Activated T-helper 1 cell treated with anti-CD3 and anti-CD28 coated beads, Interleukin-12 subunit alpha, Interleukin-12 subunit beta, Interleukin-2, Interleukin-4 antibody, amounts not matched to agents 30 ng/mL and 10 ng/mL and 1 ng/mL, durations not matched to agents 14 hours and 24 hours and 36 hours (primary cell): ENCODE data around the gene THOC7. TPM values are rescaled to one million over a fixed set of nuclear protein-coding genes. Genes with fewer than 3 reads are reported as not detected.

Experiments
- DNase-seq: peaks from one replicate; pipeline ENCODE4 v3.0.0; 2021; ENCODE audit warnings: low spot score
- H3K27ac Mint-ChIP-seq: one replicate; pipeline ENCODE4 v1.8.0; 2021; ENCODE audit warnings: mild to moderate bottlenecking, mixed read lengths
- H3K27me3 Mint-ChIP-seq: one replicate; pipeline ENCODE4 v1.8.0; 2022; ENCODE audit warnings: mild to moderate bottlenecking, moderate library complexity, mixed read lengths; ENCODE audit not compliant: insufficient read depth
- H3K36me3 Mint-ChIP-seq: one replicate; pipeline ENCODE4 v1.8.0; 2021; ENCODE audit warnings: low read depth, mixed read lengths
- H3K4me1 Mint-ChIP-seq: one replicate; pipeline ENCODE4 v1.8.0; 2021; ENCODE audit warnings: low read depth, mixed read lengths
- H3K4me3 Mint-ChIP-seq: one replicate; pipeline ENCODE4 v1.8.0; 2021; ENCODE audit warnings: mild to moderate bottlenecking, moderate library complexity, mixed read lengths
- H3K9me3 Mint-ChIP-seq: one replicate; pipeline ENCODE4 v1.8.0; 2021; ENCODE audit warnings: mixed read lengths
- intact Hi-C: fragments of 100-400 bp; cut with micrococcal nuclease; formaldehyde crosslinking; loops from one replicate; pipeline ENCODE4 v1.15.1; 2024
- total RNA-seq: library from RNA; stranded (reverse); gene quantifications from 2 replicates; pipeline ENCODE4 v1.2.3, GENCODE V29; 2022

Gene THOC7
- total RNA-seq, 1 donor from 2014 or later, result 100 TPM

GRCh38 chr3:63851287-63851686 lies 12.3 kb downstream of the THOC7 start:
- Mint-ChIP-seq H3K4me1 (peaks cover 19% of the 10 kb centered on the region), H3K36me3 (peaks cover 4% of the 10 kb centered on the region), H3K27ac (no peak overlapping the region), H3K4me3 (no peak overlapping the region), H3K27me3 (no peaks in the 10 kb centered on the region), H3K9me3 (no peaks in the 10 kb centered on the region)
- intact Hi-C loops, result no loop called here
- DNase-seq, result no peak

- no peak for DNase-seq
- Mint-ChIP-seq H3K36me3 (peaks cover 4% of the 10 kb centered on the region), H3K27ac (no peak overlapping the region), H3K4me1 (peaks cover 7% of the 10 kb centered on the region), H3K4me3 (no peak overlapping the region), H3K9me3 (no peaks in the 10 kb centered on the region), H3K27me3 (no peaks in the 10 kb centered on the region)
- intact Hi-C loops, result no loop called here
Measured at GRCh38 chr3:63849175-63849574, 14.4 kb downstream of the THOC7 start.

- Mint-ChIP-seq H3K4me3 (no peak overlapping the region), H3K9me3 (no peaks in the 10 kb centered on the region), H3K27me3 (no peaks in the 10 kb centered on the region), H3K27ac (no peak overlapping the region), H3K36me3 (peaks cover 4% of the 10 kb centered on the region), H3K4me1 (peaks cover 7% of the 10 kb centered on the region)
- intact Hi-C loops, result no loop called here
- no peak for DNase-seq
Measured at GRCh38 chr3:63847718-63848450, 15.7 kb downstream of the THOC7 start.

DNA sequence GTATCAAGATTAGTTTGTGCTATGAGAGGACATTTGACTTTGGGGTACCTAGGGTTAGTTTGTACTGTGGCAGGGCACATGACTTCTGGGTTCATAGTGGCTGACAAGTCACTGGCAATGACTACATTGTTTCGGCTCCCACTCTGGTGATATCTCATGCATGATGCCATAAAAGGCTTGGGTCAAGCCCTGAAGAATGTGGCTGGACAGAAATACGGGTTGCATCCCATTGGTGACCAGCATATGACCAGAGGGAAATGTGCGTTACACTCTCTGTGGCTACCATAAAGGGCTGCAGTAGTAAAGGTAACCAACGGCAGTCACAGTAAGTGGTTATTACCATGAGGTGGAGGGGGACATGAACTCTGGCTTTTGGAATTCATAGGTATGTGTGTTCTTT lies 18.4 kb downstream of the THOC7 start:
- Mint-ChIP-seq H3K9me3 (peaks cover 8% of the 10 kb centered on the region), H3K27ac (no peak overlapping the region), H3K36me3 (peaks cover 9% of the 10 kb centered on the region), H3K4me1 (no peaks in the 10 kb centered on the region), H3K27me3 (no peaks in the 10 kb centered on the region), H3K4me3 (no peak overlapping the region)
- no peak for DNase-seq
- intact Hi-C loops, result no loop called here

DNA sequence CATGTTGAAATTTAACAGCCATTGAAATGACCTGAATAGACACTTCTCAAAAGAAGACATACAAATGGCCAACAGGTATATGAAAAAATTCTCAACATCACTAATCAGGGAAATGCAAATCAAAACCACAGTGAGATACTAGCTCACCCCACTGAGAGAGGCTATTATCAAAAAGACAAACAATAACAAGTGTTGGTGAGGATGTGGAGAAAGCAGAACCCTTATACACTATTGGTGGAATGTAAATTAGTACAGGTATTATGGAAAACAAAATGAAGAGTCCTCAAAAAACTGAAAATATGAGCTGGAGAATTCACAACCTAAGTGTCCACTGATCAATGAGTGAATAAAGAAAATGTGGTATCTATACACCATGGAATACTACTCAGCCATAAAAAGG lies 21.5 kb downstream of the THOC7 start:
- Mint-ChIP-seq H3K36me3 (peaks cover 12% of the 10 kb centered on the region), H3K27ac (no peak overlapping the region), H3K4me1 (no peaks in the 10 kb centered on the region), H3K27me3 (no peaks in the 10 kb centered on the region), H3K4me3 (no peak overlapping the region), H3K9me3 (peaks cover 8% of the 10 kb centered on the region)
- intact Hi-C loops, result no loop called here
- DNase-seq, result no peak

DNA sequence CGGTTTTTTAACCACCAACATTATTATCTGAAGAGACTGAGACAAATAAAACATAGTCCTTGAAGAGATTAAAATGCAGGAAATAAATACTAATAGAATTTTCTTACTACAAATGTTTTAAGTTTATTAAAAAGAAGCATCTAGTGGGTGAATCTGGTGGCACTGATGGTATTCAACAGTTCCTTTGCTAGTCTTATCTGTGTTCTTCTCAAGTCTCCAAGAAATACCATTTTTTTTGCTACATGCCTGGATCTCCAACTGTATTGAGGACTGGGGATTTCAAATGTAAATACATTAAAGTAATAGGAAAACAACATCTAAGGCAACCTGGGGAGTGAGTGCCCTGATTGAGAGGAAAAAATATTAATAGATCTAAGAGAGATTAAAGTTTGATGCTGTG lies 21.9 kb downstream of the THOC7 start:
- intact Hi-C loops, result no loop called here
- no peak overlapping the region for H3K4me3 Mint-ChIP-seq
- no peaks in the 10 kb centered on the region for H3K27me3 Mint-ChIP-seq
- DNase-seq, result no peak
- H3K4me1 Mint-ChIP-seq, result no peaks in the 10 kb centered on the region
- H3K27ac Mint-ChIP-seq, result no peak overlapping the region
- peaks cover 8% of the 10 kb centered on the region for H3K9me3 Mint-ChIP-seq
- H3K36me3 Mint-ChIP-seq, result peaks cover 12% of the 10 kb centered on the region

- no peaks in the 10 kb centered on the region for H3K4me1 Mint-ChIP-seq
- H3K9me3 Mint-ChIP-seq, result no peaks in the 10 kb centered on the region
- H3K4me3 Mint-ChIP-seq, result no peak overlapping the region
- intact Hi-C loops, result no loop called here
- H3K36me3 Mint-ChIP-seq, result peaks cover 29% of the 10 kb centered on the region
- no peak overlapping the region for H3K27ac Mint-ChIP-seq
- H3K27me3 Mint-ChIP-seq, result no peaks in the 10 kb centered on the region
- no peak for DNase-seq
Measured at GRCh38 chr3:63832395-63832794, 31.2 kb downstream of the THOC7 start.

GRCh38 chr3:63830526-63830925 lies 33.1 kb downstream of the THOC7 start:
- Mint-ChIP-seq H3K36me3 (peaks cover 22% of the 10 kb centered on the region), H3K4me1 (no peaks in the 10 kb centered on the region)
- intact Hi-C loops, result no loop called here

GRCh38 chr3:63824309-63824708 lies 39.3 kb downstream of the THOC7 start:
- intact Hi-C loops, result no loop called here
- H3K4me1 Mint-ChIP-seq, result no peaks in the 10 kb centered on the region

More at GRCh38 chr3:63830526-63830925, 33.1 kb downstream of the THOC7 start:
- DNase-seq, result no peak
- Mint-ChIP-seq H3K9me3 (no peaks in the 10 kb centered on the region), H3K27me3 (no peaks in the 10 kb centered on the region), H3K4me3 (no peak overlapping the region), H3K27ac (no peak overlapping the region)

DNA sequence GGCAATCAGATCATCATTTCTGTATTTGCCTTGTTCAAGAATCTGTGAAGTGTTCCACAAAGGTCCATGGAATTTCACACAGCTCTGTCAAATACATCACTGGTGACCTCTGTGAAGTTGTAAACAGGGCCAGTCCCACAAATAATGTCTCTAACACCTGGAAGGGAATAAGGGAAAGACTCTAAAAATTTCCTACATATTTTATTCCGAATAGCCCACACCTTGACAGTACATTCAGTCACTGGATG lies 44.5 kb downstream of the THOC7 start, which contains the start of gene C3orf49:
TSS of gene C3orf49 (plus strand) at position 149 of the 248 bp plus-strand sequence. CDS start 173 bp downstream, outside the sequence.
- Mint-ChIP-seq H3K27ac (no peak within 1 kb of the TSS), H3K27me3 (no peaks in the 10 kb centered on the region), H3K36me3 (peaks cover 3% of the 10 kb centered on the region), H3K4me1 (no peaks in the 10 kb centered on the region), H3K9me3 (no peaks in the 10 kb centered on the region), H3K4me3 (no peak within 1 kb of the TSS)
- intact Hi-C loops, result no loop called here
- no peak for DNase-seq

More at GRCh38 chr3:63824309-63824708, 39.3 kb downstream of the THOC7 start:
- Mint-ChIP-seq H3K27me3 (no peaks in the 10 kb centered on the region), H3K4me3 (no peak overlapping the region), H3K27ac (no peak overlapping the region), H3K9me3 (no peaks in the 10 kb centered on the region), H3K36me3 (peaks cover 2% of the 10 kb centered on the region)
- DNase-seq, result no peak

DNA sequence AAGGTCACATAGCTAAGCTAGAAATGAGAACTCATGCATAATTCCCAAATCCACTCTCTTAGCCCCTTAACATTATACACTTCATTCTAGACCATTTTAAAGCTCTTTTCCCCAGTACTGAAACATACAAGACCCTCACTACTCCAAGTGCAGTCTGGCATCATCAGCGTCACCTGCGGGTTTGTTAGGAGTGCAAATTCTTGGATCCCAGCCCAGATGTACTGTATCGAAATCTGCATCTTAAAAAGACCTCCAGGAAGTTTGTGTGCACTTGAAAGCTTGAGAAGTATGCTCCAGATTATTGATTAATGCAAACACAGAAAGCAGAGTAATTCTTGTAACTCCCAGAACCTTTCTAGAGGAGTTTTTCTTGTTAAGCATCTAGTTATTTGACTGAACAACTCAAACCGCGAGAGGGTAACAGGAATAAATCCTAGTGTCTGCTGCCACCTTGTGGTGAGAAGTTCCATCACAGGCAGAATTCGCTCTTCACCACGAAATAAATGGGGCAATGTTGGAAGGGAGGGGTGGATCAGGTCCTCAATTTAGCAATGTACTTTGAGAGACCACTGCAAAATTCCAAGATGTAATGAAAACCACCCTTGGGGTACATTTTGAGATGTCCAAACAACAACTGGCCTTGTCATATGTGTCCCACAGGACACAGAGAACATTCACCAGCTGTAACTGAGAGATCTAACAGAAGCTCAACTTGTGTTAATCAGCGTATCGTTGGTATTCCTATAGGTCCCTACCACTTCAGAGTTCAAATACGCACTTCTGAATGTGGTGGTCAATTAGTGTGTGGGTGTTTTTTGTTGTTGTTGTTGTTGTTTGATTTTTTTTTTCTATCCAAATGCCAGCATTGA lies 45.1 kb downstream of the THOC7 start:
- intact Hi-C loops, result loop anchor here (1.0 kb wide), 1 partner anchor 467 kb away; no protein-coding TSS in a partner anchor
- Mint-ChIP-seq H3K27me3 (no peaks in the 10 kb centered on the region), H3K9me3 (no peaks in the 10 kb centered on the region), H3K4me3 (no peak overlapping the region), H3K27ac (no peak overlapping the region), H3K36me3 (peaks cover 3% of the 10 kb centered on the region), H3K4me1 (no peaks in the 10 kb centered on the region)
- peak; percentile 34 for DNase-seq

DNA sequence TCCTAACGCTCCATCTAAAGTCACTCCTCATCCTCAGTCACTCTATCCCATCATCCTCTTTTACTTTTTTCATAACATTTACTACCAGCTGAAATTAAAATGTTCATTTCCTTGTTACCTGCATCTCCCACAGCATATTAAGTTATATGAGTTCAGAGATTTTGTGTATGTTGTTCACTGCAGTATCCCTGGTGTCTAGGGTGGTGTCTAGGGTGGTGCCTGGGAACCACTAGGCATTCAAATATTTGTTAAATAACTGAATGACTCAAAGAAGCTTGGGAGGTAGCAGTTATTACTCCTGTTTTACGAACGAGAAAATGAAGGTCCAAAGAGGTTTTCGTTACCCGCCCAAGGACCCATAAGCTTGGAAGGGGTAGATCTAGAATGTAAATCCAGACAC lies 46.4 kb downstream of the THOC7 start:
- H3K27me3 Mint-ChIP-seq, result no peaks in the 10 kb centered on the region
- no peak overlapping the region for H3K4me3 Mint-ChIP-seq
- H3K36me3 Mint-ChIP-seq, result peaks cover 3% of the 10 kb centered on the region
- H3K9me3 Mint-ChIP-seq, result no peaks in the 10 kb centered on the region
- DNase-seq, result no peak
- intact Hi-C loops, result no loop called here
- H3K4me1 Mint-ChIP-seq, result no peaks in the 10 kb centered on the region
- H3K27ac Mint-ChIP-seq, result no peak overlapping the region

GRCh38 chr3:63814237-63814636 lies 49.4 kb downstream of the THOC7 start:
- Mint-ChIP-seq H3K36me3 (peaks cover 3% of the 10 kb centered on the region), H3K27me3 (no peaks in the 10 kb centered on the region), H3K4me1 (no peaks in the 10 kb centered on the region), H3K4me3 (no peak overlapping the region), H3K9me3 (no peaks in the 10 kb centered on the region), H3K27ac (no peak overlapping the region)
- intact Hi-C loops, result no loop called here
- no peak for DNase-seq
